ENCODE data around the gene TIMM17A.

- peak in 1 of 6 experiments; percentile 8 for TF ChIP-seq CTCF (IDR thresholded peaks at IDR 0.05)
- TF ChIP-seq POLR2A (IDR thresholded peaks at IDR 0.05), result no peak
- no peak for TF ChIP-seq POLR2AphosphoS5 (IDR thresholded peaks at IDR 0.05)
- TF ChIP-seq EP300 (IDR thresholded peaks at IDR 0.05), result no peak
Observed at GRCh38 chr1:201983380-201983805, 28.1 kb downstream of the TIMM17A start.
